MM.1S (cell line): Measurements from ENCODE around the gene LCN15.
A peak's percentile ranks its signal among the peaks of the same experiment; 100 is the strongest.

ENCODE experiments used
- DNase-seq: peaks from one replicate; pipeline ENCODE4 v3.0.0-alpha.2; 2015
- H2AFZ ChIP-seq: fragments of 300-600 bp; sonication (generic); 2 replicates; pipeline ENCODE4 v1.6.0; 2016; ENCODE audit warnings: antibody characterized with exemption, low read length
- H3F3A ChIP-seq: fragments of 300-600 bp; sonication (generic); 2 replicates; pipeline ENCODE4 v1.6.1; 2016; ENCODE audit warnings: mild to moderate bottlenecking, antibody characterized with exemption, low read length, moderate library complexity, mixed read lengths; ENCODE audit not compliant: insufficient read depth
- H3K27ac ChIP-seq: fragments of 300-600 bp; sonication (generic); 2 replicates; pipeline ENCODE4 v1.5.1; 2016; ENCODE audit warnings: mild to moderate bottlenecking, low read length
- H3K27me3 ChIP-seq: fragments of 300-600 bp; sonication (generic); replicated peaks from 2 replicates; pipeline ENCODE4 v1.6.0; 2016; ENCODE audit warnings: low read length; ENCODE audit not compliant: insufficient read depth
- H3K36me3 ChIP-seq: fragments of 300-600 bp; sonication (generic); replicated peaks from 2 replicates; pipeline ENCODE4 v1.6.1; 2016; ENCODE audit warnings: mild to moderate bottlenecking, low read length, mixed read lengths; ENCODE audit not compliant: insufficient read depth
- H3K4me1 ChIP-seq: fragments of 300-600 bp; sonication (generic); 2 replicates; pipeline ENCODE4 v1.6.1; 2016; ENCODE audit warnings: low read length, mixed read lengths
- H3K4me2 ChIP-seq: fragments of 300-600 bp; sonication (generic); 2 replicates; pipeline ENCODE4 v1.6.0; 2016; ENCODE audit warnings: low read depth, low read length
- H3K4me3 ChIP-seq: fragments of 300-600 bp; sonication (generic); 2 replicates; pipeline ENCODE4 v1.5.1; 2016; ENCODE audit warnings: low read length, mixed read lengths
- H3K79me2 ChIP-seq: fragments of 300-600 bp; sonication (generic); 2 replicates; pipeline ENCODE4 v1.6.1; 2016; ENCODE audit warnings: mixed run types, low read length, mixed read lengths
- H3K9ac ChIP-seq: fragments of 300-600 bp; sonication (generic); 2 replicates; pipeline ENCODE4 v1.6.1; 2016; ENCODE audit warnings: low read length, mixed read lengths
- H3K9me2 ChIP-seq: fragments of 300-600 bp; sonication (generic); replicated peaks from 2 replicates; pipeline ENCODE4 v1.6.1; 2016; ENCODE audit warnings: mild to moderate bottlenecking, low read length, mixed read lengths; ENCODE audit not compliant: insufficient read depth
- H3K9me3 ChIP-seq: fragments of 300-600 bp; sonication (generic); replicated peaks from 2 replicates; pipeline ENCODE4 v1.6.1; 2016; ENCODE audit warnings: mild to moderate bottlenecking, low read length, mixed read lengths; ENCODE audit not compliant: insufficient read depth
- H4K20me1 ChIP-seq: fragments of 300-600 bp; sonication (generic); 2 replicates; pipeline ENCODE4 v1.6.1; 2016; ENCODE audit warnings: mild to moderate bottlenecking, low read length, moderate library complexity, mixed read lengths; ENCODE audit not compliant: insufficient read depth
- EZH2 ChIP-seq: fragments of 300-600 bp; sonication (generic); optimal IDR thresholded peaks from 2 replicates; pipeline ENCODE3; 2017; ENCODE audit warnings: low read depth, mild to moderate bottlenecking, antibody characterized with exemption, low read length, mixed read lengths
- EZH2phosphoT487 ChIP-seq: fragments of 300-600 bp; sonication (generic); IDR thresholded peaks from 2 replicates; pipeline ENCODE4 v1.6.1; 2018; ENCODE audit warnings: antibody characterized with exemption, low read length
- TF ChIP-seq, protein P1 (sequence below): fragments of 300-600 bp; sonication (generic); IDR thresholded peaks from 2 replicates; pipeline ENCODE4 v1.5.1; 2016; ENCODE audit warnings: antibody characterized with exemption, low read length, mixed read lengths

LCN15 gene

DNA sequence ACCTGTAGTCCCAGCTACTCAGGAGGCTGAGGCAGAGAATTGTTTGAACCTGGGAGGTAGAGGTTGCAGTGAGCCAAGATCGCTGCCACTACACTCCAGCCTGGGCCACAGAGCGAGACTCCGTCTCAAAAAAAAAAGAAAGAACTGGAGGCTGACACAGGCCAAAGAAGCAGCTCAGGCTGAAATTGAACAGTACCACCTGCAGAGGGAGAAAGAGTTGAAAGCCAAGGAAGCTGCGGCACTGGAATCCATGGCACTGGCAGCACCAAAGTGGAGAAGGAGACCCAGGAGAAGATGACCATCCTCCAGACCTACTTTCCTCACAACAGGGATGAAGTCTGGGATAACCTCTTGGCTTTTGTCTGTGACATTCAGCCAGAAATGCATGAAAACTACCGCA, 15.5 kb upstream of the LCN15 start:
- TF ChIP-seq EZH2 (no peak), EZH2phosphoT487 (no peak)
- TF ChIP-seq, protein P1, sequence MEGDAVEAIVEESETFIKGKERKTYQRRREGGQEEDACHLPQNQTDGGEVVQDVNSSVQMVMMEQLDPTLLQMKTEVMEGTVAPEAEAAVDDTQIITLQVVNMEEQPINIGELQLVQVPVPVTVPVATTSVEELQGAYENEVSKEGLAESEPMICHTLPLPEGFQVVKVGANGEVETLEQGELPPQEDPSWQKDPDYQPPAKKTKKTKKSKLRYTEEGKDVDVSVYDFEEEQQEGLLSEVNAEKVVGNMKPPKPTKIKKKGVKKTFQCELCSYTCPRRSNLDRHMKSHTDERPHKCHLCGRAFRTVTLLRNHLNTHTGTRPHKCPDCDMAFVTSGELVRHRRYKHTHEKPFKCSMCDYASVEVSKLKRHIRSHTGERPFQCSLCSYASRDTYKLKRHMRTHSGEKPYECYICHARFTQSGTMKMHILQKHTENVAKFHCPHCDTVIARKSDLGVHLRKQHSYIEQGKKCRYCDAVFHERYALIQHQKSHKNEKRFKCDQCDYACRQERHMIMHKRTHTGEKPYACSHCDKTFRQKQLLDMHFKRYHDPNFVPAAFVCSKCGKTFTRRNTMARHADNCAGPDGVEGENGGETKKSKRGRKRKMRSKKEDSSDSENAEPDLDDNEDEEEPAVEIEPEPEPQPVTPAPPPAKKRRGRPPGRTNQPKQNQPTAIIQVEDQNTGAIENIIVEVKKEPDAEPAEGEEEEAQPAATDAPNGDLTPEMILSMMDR, result no peak; the same call in 1 of the 2 replicates
- H3K27ac ChIP-seq, result no peak overlapping the region
- DNase-seq, result no peak
- no peak overlapping the region for H2AFZ ChIP-seq
- H3K4me1 ChIP-seq, result peaks cover 8% of the 10 kb centered on the region
- H3K4me2 ChIP-seq, result no peak overlapping the region
- no peaks in the 10 kb centered on the region for H4K20me1 ChIP-seq
- no peak overlapping the region for H3K9ac ChIP-seq
- H3K79me2 ChIP-seq, result no peaks in the 10 kb centered on the region
- H3F3A ChIP-seq, result 0 out of 2 replicates have a peak, but pooled peaks cover 4% of the 10 kb centered on the region
- no peak overlapping the region for H3K4me3 ChIP-seq
- H3K9me3 ChIP-seq, result no peaks in the 10 kb centered on the region
- H3K27me3 ChIP-seq, result peaks cover 53% of the 10 kb centered on the region
- no peaks in the 10 kb centered on the region for H3K36me3 ChIP-seq
- H3K9me2 ChIP-seq, result no peaks in the 10 kb centered on the region

DNA sequence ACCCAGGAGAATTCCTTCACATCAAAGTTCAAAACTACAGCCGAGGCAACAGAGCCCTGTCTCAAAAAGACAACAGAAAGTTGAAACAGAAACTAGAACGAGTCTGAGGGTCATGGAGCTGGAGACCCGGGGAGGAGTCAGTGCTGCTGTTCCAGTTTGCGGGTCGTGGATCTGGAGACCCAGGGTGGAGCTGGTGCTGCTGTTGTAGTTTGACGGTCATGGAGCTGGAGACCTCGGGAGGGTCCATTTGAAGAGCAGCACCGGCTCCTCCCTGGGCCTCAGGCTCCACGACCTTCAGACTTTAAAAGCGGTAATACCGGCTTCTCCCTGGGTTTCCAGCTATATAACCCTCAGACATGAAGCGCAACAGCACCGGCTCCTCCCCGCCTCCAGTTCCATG, 13.0 kb upstream of the LCN15 start:
- no peak overlapping the region; the same call in 1 of the 2 replicates for H3K9ac ChIP-seq
- no peaks in the 10 kb centered on the region for H3K36me3 ChIP-seq
- H4K20me1 ChIP-seq, result no peaks in the 10 kb centered on the region
- H3K4me1 ChIP-seq, result peaks cover 11% of the 10 kb centered on the region
- no peaks in the 10 kb centered on the region for H3K9me2 ChIP-seq
- peak; percentile 45 for DNase-seq
- peak overlapping the region; percentile 53 for H3K4me3 ChIP-seq
- TF ChIP-seq EZH2phosphoT487 (no peak), EZH2 (no peak)
- TF ChIP-seq, protein P1, result no peak
- no peaks in the 10 kb centered on the region for H3K79me2 ChIP-seq
- peaks cover 47% of the 10 kb centered on the region for H3K27me3 ChIP-seq
- H3K27ac ChIP-seq, result no peak overlapping the region
- peak overlapping the region; percentile 89 for H2AFZ ChIP-seq
- H3K4me2 ChIP-seq, result peak overlapping the region; percentile 82
- no peaks in the 10 kb centered on the region for H3K9me3 ChIP-seq
- 0 out of 2 replicates have a peak, but pooled peaks cover 4% of the 10 kb centered on the region for H3F3A ChIP-seq

DNA sequence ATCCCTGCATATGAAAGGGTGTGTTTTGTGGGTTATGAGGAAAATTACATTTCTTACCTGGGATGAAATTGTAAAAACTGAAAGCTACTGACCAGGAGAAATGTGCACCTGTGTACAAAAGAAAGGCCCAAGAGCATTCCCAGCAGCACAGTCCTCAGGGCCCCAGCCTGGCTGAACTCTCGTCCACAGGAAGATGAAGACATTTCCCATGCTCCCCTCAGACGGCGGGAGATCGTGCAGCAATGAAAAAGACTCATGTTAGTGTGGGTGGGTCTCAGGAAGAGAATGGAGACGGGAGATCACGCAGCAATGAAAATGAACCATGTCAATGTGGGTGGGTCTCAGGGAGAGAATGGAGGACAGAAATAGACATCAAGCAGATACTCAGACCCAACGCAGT, 12.6 kb upstream of the LCN15 start:
- Histone ChIP-seq H3K9me3 (no peaks in the 10 kb centered on the region), H3K4me3 (peak overlapping the region; percentile 53), H4K20me1 (no peaks in the 10 kb centered on the region), H2AFZ (peak overlapping the region; percentile 89), H3K27ac (no peak overlapping the region), H3K9ac (no peak overlapping the region; the same call in 1 of the 2 replicates), H3K27me3 (peaks cover 47% of the 10 kb centered on the region), H3K36me3 (no peaks in the 10 kb centered on the region), H3K9me2 (no peaks in the 10 kb centered on the region), H3K4me1 (peaks cover 11% of the 10 kb centered on the region), H3K79me2 (no peaks in the 10 kb centered on the region), H3K4me2 (peak overlapping the region; percentile 82), H3F3A (0 out of 2 replicates have a peak, but pooled peaks cover 4% of the 10 kb centered on the region)
- DNase-seq, result no peak
- TF ChIP-seq, protein P1, result no peak
- TF ChIP-seq EZH2, result no peak
- TF ChIP-seq EZH2phosphoT487, result no peak
